SH-SY5Y (cell line): ENCODE results near the gene SPACA6.

Experiments
- GATA2 ChIP-seq: IDR thresholded peaks from 2 replicates; pipeline ENCODE4 v1.6.1; 2011; ENCODE audit warnings: mild to moderate bottlenecking, low read depth, low read length
- GATA3 ChIP-seq: IDR thresholded peaks from 2 replicates; pipeline ENCODE4 v1.6.1; 2011; ENCODE audit warnings: low read depth, mild to moderate bottlenecking, low read length, moderate library complexity

DNA sequence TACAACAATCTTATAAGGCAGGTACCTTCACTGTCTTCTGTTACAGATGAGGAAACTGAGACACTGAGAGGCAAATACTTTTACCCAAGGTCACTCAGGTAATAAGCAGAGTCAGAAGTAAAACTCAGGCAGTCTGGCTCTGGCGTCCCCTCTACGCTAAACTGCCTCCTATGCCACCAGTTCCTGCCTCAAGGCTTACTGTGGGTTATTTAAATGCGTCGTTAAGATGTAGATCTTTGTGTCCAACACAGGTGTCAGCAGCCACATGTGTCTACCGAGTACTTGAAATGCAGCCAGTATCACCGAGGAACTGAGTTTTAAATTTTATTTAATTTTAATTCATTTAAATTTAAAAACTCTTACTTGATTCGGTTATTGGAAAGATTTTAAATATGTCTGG lies 28.8 kb downstream of the SPACA6 start:
- TF ChIP-seq GATA2 = no peak
- no peak for TF ChIP-seq GATA3
